Eye (tissue), 1 donor: ENCODE measurements around the gene IRX5.

Source experiments
- DNase-seq: peaks from one replicate; pipeline ENCODE4 v3.0.0-alpha.2; 2015

Gene IRX5

DNA sequence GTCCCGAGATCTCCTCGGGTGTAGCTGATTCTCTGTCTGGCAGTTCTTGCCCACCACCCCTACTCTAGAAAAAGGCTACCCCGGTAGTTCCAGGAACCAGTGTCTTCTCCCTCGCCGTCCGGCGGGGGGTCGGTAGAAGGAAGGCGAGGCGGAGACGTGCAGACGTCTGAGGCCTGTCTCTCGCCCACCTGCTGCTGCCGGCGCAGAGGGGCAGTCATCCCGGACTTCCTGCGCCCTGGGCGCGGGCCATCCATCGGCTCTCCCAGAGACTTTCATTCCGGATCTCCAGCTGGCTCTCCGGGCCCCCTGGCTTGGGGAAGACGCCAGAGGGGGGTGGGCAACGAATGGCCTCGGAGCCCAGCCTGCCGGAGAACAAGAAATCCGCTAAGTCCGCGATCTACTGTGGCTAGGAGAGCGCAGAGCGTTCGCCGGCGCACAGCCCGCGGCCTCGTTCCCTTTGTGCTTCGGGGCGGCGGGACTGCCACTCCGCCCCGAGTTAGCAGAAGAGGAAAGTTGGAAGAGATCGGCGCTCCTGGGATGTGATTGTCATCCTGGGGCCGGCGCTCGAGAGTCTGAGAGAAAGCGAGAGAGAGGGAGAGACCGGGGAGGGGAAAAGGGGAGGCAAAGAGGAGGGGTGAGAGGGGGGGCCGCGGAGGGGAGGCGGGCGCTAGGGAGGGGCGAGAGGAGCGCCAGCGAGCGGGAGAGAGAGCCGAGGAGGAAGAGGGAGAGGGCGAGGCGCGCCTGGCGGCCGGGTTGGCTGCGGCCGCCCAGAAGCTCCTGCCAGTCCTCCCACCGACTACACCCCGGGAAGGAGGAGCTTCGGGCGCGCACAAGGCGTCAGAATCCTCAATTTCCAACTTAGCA, at the start of gene IRX5:
IRX5 (plus strand) TSS at position 861 of the 864 bp plus-strand sequence. CDS start 334 bp downstream, outside the sequence.
- peak; percentile 98 for DNase-seq

DNA sequence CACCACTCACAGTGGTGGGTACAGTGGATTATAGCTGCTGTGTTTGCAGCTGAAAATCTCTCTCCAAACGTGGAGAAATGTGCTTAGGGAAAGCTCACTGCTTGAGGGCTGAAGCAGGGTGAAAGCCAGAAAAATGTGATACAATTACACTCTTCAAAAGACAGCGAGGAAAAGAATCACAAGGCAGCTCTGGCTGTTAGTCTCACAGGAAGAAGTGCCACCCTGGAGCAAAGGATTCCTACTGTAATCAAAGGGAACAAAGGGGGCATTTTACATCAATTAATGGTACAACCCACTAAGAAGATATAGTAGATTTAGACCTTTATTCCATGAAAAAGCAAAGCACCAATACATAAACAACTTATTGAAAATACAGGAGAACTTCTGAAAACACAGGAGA, 48.1 kb upstream of the IRX5 start:
- DNase-seq: no peak

DNA sequence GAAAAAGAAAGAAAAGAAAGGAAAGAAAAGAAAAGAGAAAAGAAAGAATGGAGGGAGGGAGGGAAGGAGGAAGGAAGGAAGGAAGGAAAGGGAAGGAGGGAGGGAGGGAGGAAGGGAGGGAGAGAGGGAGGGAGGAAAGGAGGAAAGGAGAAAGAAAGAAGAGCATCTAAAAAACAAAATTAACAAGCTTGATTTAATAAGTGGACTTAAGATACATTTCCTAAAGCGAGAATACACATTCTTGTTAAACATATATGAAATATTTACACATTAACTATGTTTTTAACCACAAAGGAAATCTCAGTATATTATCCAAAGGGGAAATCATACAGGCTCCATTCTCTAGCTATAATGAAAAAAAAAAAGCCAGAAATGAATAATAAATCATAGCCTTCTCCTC, 47.3 kb upstream of the IRX5 start:
- no peak for DNase-seq

DNA sequence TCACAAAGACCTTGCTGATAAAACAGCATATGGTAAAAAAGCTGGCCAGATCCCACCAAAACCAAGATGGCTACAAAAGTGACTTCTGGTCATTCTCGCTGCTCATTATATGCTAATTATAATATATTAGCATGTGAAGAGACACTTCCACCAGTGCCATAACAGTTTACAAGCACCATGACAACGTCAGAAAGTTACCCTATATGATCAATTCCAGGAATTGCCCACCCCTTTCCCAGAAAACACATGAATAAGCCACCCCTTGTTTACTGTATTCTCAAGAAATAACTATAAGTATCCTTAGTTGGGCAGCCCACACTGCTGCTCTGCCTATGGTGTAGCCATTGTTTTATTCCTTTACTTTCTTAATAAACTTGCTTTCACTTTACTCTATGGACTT, 44.6 kb upstream of the IRX5 start:
- DNase-seq: no peak

DNA sequence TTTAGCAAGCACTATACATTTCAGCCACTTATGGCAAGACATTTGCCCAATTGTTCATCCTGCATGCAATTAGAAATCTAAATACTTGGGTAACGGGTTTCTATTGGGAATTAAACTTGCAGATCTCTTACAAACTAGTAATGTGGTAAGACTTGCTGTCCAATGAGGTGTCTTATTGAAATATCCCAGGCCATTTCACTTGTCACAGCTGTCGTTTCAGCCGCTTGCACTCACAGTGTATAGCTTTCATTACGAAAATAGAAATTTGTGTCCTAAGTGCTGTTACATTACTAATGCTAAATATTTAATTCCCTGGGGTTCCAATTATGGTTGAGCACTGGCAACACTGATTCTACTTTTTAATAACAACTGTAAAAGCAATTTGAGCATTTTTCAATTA, 40.3 kb upstream of the IRX5 start:
- DNase-seq: peak; percentile 41

DNA sequence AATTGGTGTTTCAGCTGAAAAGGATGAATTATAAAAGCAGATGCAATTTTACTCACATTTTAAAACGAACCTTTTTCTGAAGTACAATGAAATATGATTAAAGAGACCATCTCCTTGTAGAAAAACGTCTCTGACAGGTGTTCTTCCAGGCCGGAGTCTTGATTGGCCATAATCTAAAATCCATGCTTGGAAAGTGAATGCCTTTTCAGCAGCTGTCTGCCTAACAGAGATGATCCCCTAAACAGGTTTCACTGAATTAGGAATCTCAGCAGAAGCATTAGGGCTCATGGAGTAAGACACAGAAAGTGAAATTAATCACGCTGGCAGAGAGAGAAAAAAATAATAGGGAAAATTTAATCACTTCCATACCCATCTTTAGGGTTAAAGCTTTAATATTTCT, 39.3 kb upstream of the IRX5 start:
- DNase-seq: peak; percentile 41

DNA sequence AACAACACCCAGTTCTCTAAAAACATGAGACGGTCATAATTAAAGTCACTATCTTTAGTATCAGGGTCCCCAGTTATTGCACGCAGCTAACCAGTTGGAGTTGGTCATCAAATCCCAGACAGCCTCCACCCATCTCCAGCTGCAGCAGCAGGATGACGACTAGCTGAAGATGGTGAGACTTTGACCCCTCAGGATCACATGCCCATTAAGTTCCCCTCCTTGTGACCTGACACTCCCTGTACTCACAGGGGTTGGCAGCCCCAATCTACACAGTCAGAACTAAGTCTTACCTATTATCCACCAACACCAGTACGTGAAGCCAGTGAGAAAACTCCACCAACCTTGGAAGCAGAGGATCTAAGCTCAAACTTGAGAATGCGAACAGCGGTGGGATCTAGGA, 37.7 kb upstream of the IRX5 start:
- DNase-seq: no peak

DNA sequence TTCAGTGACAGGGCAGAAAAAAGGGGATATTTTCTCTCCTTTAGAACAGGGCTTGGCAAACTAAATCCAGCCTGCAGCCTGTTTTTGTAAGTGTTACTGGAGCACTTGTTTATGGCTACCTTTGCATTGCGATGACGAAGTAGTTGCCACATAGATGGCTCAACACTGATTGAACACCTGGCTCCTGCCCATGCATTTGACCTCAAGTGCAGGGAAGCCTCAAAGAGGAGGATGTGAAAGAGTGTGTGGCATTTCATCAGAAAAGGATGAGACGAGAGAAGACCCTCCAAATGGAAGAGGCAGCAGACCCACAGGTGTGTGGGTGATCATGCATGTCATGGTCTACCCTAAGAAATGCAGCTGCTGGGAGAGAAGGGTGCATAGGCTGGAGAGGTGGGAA, 32.7 kb upstream of the IRX5 start:
- no peak for DNase-seq

DNA sequence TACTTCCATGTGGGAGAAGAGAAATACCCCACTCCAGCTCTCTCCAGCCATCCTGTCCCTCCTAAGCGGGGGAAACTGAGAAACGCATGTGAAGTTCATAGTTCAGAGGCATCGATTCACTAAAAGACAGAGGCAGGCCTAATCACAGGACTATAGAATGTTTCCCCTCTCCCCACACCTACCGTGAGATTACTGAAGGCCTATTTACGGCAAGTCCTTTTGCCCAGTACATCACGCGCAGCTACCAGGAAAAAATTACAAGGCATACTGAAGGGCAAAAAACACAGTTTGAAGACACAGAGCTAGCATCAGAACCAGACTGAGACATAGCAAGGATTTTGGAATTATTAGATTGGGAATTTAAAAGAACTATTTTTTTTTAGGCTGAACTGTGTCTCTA, 29.1 kb upstream of the IRX5 start:
- DNase-seq: no peak

DNA sequence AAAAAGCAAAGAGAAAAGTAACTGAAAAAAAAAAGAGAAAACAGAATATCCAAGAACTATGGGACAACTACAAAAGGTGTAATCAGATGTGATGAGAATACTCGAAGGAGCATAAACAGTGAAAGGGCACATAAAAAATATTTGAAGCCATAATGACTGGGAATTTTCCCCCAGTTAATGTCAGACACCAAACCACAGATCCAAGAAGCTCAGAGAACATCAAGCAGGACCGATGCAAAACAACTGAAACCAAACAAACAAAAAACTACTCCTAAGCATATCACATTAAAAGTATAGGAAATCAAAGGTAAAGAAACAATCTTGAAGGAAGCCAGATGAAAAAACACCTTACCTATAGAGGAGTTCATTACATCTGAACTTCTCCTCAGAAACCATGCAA, 27.6 kb upstream of the IRX5 start:
- DNase-seq: no peak

DNA sequence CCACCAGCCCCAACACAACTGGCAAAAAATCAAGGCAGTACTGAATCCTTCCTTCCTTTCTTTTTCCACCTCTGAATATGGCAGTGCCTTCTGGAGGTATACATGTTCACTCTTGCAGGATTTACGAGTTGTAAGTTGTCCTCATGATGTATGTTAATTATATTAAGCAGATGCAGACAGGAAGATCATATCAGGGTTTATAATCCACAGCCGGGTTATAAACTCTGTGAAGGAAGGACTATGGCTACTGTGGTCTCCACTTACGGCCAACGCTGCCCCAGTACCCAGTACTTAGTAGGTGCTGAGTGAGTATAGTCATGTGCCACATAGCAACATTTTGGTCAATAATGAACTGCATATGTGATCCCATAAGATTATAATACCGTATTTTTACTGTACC, 19.6 kb upstream of the IRX5 start:
- no peak for DNase-seq

DNA sequence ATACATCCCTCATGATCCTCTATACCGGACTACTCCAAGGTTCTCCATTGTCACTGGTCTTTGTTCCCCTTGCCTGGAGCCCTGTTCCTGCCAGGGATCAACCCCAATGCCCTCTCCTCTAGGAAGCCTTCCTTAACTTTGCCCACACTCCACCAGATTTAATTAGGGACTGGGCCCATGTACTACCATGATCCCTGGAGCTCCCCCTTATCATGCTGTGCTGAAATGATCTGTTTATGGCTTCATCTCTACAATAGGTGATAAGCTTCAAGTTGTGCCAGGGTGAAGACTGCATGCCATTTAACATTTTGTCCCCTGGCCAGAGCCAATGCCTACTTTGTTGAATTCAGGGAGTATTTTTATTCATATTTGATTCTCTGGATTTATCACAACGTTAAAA, 17.9 kb upstream of the IRX5 start:
- DNase-seq: no peak

DNA sequence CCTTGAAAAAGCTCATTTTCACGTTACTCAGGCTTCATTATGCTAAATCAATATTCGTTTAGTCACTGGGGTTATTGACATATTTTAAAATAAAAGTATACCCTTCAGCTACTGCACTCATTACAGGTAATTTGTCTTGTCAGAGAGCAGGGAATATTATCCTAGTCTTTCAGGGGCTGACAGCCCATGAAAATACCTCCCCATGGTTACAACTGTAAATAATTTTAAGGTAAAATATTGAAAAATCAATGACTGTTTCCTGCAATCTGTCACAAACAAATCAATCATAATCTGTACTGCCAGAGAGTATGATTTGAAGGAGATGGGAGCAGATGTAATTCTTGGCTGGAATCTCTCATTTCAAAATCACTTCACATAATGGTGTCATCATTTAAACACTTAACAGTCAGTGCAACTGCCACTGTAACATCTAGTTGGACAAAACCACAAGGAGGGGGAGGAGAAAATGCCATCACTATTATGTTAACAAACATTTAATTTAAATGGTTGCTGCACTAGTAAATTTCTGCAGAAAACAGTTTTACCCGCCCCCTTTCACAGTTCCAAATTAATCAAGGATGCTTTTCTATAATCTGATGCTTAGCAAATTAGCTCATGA, 9.3 kb upstream of the IRX5 start:
- DNase-seq: no peak

DNA sequence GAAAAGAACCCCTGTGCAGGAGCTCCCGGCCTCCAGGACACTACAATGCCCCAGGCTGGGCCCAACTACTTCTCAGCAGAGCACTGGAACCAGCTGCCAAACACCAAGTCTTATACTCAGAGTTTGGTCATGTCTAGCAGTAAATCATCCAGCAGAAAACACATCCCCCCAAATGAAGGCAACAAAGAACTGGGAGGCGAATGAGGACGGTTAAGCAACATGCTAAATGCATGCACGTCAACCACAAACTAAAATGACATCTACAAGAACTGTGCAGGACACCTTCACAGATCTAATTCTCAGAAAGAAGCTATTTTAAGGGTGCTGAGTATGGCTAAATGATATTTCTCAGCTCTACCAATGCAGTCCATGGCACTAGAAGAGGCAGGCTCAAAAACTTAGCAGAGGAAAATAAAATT, 7.6 kb upstream of the IRX5 start:
- no peak for DNase-seq

DNA sequence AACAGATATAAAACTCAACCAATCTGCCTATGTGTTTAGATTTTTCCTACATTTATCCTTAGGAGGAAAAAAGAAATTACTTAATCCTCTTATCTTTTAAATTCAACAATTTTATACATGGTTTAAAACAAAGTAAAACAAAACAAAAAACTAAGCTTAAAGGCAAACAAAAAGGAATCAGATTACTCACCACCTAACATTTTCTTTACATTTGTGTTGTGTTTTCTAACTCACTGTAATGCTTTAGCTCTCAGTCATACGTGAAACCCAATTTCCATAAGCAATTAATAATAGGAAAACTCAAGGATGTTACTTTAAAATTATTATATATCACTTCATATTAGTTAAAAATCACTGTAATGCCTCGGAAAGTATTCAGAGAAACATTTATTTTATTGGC, 6.7 kb upstream of the IRX5 start:
- no peak for DNase-seq

DNA sequence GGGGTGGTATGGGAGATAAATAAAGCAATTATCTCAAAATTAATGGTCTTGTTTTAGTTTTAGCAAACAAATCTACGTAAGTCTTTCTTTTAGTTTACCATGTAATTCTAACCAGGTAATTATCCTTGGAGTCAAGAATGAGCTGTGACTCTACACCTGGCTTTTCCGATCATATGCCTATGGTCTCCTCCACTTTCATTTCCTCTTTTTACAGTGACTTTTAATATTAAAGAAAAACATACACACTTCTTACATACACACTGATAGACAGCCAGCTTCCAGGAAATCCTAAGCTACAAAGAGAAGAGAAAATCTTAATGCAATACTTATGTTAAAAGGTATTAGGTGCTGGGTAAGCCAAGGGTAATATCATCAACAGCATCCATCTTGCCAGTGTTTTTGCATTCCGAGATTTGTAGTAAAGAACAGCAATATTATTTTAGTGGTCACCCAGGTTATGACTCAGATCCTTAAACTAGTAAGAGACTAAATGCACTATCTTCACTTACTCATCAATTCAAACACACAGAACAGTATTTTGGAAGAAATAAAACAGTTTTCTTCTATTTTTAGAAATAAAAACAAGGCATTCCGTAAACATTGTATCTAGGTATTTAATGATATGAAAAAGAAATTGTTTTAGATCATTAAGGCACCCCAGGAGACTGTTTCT, 4.4 kb upstream of the IRX5 start:
- DNase-seq: peak; percentile 43

DNA sequence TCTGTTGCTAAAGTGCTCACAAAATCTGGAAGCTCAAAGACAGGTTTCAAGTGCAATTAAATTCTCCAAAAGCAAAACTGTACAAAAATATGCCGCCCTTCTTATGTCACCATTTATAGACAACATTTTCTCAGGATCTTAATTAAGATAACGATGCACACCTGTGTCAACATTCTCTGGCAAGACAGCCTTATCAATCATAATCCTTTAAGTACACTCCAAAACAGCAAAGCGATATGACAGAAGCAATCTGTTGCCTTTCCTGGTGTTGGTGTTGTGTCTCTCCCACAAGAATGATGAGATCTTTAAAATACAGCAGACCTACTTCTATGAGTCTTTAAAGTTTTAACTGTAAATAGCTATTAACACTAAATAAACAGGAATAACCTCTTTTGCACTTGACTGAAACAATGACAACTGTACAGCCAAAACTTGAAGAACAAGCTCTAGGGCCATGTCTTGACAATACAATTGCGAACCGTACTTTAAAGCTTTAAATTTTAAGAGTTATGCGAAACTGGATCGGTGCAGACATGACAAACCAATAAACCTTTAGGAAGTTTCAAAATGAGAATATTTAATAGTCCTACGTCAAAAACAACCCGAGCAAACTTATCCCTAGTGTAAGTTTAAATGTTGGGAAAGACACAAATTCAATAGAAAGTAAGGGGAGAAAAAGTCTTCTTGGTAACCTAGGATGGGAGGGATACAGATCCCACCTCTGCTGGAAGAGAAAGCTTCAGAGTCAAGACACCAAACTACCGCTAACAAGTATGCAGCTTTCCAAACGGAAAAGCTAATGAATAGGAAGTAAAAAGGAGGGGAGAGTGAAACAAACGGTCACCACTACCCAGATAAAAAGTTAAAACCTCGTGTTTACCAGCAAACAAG, 3.3 kb upstream of the IRX5 start:
- DNase-seq: peak; percentile 63

DNA sequence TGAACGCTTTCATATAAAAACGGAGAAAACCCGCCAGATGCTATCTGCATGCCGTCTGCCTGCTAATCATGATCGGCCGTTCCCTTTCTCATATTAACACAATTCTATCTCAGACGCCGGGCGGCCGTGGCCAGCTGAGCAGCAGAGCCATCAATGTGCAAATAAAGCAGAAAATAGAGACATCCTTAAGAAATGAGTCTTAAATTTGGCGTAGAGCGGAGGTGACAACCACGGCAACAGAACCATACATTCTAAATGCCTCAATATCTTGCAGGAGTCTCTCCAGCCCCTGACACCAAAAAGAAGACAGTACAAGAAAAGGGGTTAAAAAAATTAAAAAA, 2.7 kb upstream of the IRX5 start:
- peak; percentile 80 for DNase-seq

DNA sequence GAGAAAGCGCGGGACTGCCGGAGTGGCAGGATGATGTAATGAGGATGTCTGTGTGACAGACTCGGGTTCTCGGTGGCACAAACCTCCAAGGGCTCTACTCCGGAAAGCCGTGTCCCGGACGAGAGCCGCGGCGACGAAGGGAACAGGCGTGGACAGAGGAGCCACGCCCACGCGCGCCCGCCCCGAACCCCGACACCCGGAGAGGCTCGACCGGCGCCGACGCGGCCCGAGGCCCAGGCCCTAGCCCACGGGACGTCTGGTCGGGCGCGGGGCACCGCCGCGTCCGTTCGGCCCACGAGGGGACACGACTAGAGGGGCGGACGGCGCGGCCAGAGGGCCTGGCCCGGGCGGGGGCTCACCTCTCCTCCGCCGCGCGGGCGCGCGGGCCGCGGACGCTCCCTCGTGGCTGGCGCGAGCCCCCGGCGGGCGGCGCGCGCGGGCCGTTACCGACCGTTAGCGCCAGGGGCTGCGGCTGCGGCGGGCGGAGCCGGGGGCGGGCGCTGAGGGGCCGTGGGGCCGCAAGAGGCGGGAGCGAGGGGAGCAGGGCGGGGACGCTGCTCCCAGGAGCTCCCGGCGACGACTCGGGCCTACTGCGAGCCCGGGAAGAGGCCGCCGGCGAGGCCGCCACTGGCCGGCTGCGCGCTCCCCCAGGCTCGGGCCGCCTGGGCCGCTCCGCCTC, 2.1 kb upstream of the IRX5 start:
- DNase-seq: peak; percentile 80

DNA sequence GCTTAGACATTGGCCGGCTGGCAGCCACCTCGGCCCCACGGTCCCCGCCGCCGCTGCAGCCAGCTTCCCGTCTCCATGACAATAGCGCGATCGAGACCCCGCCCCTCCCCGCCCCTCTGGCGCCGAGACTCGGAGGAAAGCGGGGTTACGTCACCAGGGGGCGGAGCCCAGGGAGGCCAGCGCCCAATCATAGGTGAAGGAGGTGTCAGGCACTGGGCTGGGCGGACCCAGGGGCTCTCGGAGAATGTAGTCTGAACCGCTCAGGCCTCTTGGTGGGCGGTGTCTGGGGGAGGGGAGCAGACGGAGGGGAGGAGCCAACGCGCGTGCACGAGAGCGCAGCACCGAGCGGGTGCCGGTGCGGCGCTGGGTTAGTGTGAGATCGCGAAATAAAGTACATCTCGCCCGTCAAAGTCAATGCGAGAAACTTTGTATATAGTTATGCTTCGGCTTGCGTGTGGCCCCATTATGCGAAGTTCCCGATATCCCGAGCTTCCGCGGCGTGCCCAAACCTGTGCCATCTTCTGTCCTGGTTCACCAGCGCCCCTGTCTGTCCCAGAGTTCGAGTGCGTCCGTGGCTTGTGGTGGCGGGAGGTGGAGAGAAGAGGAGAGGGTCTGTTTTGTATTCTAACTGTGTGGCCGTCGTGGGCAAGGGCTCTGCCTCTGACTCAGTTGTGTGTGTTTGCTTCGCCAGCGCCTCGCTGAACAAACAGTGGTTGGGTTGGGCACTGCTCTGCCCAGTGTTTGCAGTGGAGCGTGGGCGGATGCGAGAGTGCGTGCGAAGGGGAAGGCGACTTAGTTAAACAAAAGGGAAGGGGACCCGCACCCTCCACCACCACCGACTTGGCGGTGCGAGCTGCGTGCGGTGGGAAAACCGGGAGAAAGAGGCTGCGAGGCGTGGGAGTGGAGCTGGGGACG, 1.3 kb upstream of the IRX5 start:
- peak; percentile 100 for DNase-seq

DNA sequence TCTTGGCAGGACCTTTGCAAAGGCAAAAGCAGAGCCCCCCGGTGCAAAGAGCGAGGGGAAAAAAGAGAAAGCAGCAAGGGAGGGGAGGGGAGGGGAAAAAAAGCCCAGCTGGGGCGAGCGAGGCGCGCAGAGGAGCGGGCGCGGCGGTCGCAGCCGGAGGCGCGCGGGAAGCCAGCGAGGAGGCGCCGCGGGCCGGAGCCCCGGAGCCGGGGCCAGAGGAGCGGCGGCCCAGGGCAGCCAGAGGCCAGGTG, 129 bp downstream of the IRX5 start:
- DNase-seq: no peak
